NCI-H2107 treated with DMSO at 0.1 percent for 48 hours (cell line): ENCODE data around the gene CSH1.
"Not testable (repeated sequence)": the region's sequence is repeated elsewhere in the genome, so short reads cannot be mapped to it uniquely, and the experiment has no call there.

ENCODE experiments used
- DNase-seq: peaks from one replicate; lab custom pipeline; 2025; ENCODE audit not compliant: unreplicated experiment; lab: John Stamatoyannopoulos, UW

The CSH1 gene

DNA sequence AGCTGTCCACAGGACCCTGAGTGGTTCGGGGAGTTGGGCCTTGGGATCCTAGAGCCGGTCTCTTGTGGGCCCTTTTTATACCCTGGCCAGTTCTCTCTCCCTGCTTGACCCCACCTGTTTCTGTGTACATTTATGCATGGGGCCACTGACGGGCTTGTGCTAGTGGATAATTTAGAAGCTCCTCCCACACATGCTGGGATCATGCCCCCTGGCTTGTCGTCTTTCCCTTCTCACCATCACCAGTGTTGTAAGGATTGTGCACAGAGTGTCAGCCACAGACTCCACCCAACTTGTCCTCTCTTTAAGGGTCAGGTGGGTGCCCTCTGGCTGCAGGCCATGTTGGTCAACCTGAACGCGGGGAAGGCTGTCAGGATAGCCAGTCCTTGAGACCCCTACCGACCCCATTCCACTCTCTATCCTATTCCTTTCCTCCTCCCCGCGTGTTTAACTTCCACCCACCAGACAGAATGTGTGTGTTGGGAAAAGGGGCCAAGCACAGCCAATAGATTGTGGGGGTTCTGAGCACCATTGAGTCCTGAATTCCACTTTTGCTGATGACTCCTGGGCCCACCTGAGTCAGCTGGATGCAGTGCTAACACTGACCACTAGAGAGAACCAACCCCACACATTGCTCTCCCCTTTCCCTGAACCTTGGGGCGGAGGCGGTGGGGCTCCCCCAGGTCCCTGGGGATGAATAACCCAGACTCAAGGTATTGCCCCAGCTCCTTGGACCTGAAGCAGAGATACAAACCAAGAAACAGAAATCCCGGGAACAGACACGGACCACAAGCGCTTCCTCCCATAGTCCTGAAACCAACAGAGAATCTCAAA is at the start of gene CSH1:
Gene CSH1 (minus strand): TSS at position 51 of the 831 bp plus-strand sequence. CDS start 63 bp downstream, outside the sequence.
- not testable (repeated sequence) for DNase-seq

DNA sequence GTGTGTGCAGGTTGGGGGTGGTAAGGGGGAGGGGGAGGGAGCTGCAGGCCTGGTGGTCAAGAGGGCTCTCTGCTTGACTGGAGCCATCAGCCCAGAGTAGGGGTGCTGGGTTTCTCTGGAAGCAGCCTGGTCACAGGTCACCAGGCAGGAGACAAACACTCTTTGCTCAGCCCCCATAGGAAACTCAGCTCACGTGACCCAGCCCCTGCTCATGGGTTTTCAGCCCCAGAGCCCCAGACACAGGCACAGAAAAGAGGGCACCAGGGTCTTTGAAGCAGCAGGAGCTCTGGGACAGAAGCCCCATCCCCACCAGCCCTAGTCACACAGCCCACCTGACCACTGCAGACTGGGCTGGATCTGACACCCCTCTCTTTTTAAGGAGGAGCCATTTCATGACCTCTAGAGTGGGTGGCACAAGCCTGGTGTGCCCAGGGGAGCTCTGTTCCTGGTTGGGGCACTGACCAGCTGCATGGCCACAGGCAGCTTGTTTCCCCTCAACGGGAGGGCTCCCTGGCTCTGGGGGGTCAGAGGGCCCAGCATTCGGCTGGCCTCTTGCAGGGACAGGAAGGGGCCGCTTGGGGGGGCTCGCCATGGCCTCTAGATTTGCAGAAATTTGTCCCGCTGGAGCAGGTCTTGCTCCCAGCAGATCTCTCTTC is 49.5 kb upstream of the CSH1 start:
- DNase-seq: no peak

DNA sequence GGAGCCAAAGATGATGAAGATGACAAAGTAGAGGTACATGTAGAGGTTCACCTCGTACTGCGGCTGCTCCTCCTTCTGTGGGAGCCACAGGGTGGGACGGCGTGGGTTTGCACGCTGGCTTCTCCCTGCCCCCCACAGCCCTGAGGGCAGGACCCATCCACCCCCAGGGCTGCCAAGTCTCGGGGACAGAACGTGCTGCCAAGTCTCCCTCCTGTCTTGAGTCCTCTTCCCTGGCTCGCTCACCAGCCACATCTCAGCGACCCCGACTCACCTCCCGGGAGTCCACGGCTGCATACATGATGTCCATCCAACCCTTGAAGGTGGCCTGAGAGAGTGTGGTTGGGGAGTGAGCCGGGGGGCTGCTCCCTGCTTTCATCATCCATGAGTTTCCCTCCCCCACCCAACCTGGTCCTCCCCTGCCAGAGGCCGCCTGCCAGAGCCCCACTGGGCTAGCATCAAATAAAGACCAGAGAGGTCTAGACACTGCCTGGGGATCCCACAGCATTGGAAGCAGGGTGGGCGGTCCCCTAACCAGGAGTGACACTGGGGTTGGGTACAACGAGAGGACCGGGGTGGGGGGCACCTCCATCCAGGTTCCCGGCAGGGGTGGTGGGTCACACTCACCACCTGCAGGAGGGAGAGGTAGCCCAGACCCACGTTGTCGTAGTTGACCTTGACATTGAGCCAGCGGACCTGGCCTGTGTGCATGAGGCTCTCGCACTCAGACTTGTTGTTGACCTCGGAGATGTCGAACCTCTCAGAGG is 48.5 kb upstream of the CSH1 start:
- no peak for DNase-seq

DNA sequence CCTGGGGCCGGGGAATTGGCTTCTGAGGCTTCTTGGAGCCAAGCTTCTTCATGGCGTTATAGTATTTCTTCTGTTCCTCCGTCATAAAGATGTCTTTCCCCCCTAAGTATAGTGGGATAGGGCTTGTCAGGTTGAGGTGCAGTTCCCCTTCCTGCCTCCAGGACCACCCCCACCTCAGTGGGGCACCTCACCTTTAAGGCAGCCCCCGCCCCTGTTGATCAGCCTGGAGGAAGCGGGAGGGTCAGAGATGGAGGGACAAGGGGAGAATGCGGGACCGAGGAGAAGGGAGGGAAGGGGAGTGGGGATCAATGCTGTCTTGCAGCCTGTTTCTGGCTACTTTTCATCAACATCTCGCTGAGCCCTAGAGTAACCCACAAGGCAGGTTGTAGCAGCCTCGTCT is 47.4 kb upstream of the CSH1 start:
- DNase-seq: no peak

DNA sequence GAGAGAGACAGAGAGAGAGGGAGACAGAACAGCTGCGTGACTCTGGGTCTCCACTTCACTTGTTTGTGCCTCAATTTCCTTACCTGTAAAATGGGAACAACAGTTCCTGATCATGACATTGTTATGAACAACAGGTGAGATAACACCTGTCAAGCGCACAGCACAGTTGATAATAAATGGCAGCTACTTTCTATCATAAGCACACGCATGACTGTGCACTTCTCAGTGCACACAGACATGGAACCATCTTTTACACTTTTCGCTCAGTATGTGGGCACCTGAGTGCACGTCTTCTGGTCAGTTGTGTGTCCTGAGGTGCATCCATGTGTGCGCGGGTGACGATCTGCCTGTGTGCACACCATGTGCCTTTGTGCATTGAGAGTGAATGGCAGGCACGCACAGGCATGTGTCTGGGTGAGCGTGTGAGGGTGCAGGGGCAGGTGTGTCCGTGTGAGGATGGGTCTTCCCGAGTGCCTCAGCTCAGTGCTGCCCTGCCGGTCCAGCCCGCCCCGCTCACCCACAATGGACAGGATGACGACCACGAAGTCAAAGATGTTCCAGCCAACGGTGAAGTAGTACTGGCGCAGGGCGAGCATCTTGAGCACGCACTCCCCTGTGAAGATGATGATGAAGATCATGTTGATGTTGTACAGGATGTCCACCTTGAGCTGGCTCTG is 46.1 kb upstream of the CSH1 start:
- no peak for DNase-seq

DNA sequence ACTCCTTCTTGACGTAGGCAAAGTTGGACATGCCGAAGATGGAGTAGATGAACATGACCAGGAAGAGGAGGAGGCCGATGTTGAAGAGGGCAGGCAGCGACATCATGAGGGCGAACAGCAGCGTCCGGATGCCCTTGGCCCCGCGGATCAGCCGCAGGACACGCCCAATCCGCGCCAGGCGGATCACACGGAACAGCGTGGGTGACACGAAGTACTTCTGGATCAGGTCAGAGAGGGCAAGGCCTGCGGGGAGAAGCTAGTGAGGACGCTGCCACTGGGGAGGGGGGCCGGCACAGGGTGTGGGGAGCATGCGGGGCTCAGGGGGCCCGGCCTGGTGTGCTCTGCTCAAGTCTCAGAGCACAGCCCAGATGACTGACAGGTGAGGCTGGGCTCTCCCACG is 45.4 kb upstream of the CSH1 start:
- no peak for DNase-seq

DNA sequence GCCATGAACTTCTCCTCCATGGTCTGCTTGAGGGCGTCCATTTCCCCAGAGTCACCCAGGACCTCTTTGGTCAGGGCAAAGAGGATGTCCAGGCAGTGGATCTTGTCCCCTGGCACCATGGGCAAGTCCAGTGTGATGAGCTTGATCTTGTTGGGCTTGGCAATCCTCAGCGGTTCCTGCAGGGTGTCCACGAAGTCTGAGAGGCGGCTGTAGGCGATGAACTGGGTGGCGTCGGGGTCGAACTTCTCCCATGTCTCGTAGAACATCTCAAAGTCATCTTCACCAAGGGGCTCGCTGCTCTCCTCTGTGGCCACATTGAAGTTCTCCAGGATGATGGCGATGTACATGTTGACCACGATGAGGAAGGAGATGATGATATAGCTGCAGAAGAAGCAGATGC is 44.8 kb upstream of the CSH1 start:
- DNase-seq: no peak

DNA sequence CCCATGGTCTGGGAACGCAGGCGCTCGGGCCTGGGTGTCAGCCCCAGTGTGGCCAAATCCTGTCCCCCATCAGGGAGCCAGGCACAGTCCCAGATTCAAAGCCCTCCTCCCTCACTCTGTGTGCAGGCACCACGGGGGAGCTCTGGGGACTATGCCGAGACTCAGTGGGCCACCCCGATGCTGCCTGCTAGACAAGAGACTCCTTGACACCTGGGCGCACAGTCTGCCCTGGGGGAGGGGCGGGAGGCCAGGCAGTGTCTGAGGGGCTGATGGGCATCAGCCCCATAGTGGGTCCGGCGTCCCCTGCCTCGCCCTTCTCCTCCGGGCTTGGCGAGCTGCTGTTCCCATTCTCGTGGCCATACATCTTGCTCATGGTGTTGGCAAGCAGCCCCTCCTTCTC is 44.2 kb upstream of the CSH1 start:
- DNase-seq: no peak

DNA sequence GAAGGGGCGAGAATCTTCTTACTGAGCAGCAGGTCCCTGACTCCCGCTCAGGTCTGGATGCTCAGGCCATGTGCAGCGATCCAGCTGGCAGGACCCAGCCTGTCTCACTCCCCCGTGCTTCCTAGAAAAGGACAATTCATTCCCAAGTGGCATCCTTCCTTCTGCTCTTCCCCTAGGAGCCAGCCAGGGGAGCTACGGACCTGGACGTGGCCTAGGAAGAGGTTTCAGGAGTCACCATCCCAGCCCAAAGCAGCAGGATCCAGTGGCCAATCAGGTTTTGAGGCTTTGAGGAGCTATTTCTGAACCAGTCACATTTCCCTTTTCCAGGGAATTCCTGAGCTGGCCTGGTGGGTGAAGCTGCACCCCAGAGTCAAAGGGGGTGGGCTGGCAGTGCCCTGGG is 43.5 kb upstream of the CSH1 start:
- DNase-seq: no peak

DNA sequence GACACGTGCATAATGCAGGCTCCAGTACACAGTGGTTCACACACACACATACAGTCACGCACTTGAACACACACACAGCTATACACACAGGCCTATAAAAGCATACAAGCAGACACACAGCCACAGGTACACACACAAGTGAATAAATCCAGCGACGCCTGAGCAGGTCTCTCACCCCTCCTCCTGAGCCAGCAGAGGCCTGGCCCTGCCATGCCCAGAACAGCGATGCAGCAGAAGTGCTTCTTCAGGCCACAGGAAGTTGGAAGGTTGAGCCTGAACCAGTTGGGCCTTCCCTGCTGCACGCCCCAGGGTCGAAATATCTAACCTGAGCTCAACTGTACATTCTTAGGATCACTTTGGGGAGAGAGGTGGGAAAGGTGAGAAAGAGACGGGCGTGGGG is 43.0 kb upstream of the CSH1 start:
- no peak for DNase-seq

DNA sequence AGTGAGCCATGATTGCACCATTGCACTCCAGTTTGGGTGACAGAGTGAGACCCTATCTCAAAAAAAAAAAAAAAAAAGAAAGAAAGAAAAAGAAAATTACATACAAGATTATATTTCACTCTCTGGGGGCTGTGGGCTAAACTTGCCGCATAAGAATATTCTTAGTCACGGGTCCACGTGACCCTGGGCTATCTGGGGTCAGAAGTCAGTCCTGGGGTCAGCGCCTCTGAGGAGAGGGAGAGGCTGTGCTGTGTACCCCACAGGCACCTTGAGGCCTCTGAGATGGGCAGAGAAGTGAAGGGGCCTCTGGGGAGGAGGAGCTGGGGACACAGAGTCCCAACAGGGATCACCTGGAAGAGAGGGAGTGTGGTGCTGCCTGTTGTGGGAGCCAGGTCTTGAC is 41.5 kb upstream of the CSH1 start:
- DNase-seq: no peak

DNA sequence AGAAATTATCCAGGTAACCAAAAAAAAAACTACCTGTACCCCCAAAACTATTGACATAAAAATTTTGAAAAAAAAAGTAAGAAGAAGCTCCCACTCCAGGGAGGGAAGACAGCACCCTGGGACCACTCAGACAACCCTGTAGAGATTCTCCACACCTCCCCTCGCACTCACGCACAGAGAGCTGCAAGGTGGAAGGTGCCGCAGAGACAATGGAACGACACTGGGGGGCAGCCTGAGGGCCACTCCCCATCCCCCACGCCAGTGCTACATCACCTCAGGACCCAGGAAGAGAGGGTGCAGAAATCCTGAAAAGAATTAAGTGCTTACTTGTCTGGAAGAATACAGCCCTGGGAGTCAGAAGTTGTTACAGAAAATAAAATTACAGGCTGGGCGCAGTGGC is 40.9 kb upstream of the CSH1 start:
- DNase-seq: no peak

DNA sequence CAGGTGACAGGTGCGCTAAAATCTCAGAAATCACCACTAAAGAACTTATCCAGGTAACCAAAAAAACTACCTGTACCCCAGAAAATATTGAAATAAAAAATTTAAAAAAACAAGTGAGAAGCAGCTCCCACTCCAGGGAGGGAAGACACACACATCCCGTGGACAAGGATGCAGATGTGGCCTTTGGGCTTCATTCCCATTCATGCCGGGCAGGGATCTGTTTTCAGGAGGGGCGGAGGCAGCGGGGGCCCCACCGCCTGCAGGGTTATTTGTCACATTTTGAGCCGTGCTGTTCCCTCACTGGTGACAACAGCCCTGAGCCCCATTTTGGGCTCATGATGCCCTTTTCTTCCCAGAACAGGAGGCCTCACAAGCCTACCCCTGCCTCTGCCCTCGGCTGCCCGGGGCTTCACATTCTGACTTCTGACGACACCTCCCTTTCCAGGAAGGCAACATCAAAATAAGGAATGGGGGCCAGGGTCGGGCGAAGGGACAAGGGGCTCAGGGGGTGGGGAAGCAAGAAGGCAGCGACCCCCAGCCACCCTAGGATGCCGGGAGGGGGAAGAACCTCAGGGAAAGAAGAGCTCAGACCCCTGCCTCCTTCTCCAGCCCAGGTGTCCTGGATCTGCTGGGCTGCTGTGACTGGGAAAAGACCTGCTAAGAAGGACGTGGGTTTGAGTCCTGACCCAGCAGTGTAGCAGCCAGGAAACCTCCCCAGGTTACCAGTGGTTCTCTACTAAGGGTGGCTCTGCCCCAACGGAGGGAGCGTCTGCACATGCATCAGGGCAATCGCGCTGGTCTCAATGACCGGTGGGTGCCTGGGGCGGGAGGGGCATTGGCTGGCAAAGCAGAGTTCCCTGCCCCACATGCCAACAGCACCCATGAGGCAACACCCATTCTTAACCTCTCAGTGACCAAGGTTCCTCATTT is 38.1 kb upstream of the CSH1 start:
- DNase-seq: no peak

DNA sequence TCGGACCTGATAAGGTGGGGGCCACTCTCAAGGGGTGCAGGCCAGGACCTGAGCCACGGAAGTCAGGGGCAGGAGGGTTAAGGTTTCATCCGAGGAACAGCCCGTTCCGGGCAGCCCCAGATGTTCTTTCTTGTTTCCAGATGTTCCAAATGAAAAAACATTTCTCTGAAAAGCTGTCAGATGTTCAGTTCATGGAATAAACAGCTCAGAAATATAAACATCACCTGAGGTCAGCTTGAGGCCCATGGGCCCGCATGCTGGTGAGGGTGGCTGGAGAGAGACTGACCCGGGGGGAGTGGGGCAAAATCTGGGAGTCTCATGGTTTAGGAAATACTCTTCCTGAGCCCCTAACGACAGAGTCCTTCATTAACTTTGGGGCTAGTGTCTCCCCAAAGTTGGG is 37.2 kb upstream of the CSH1 start:
- no peak for DNase-seq

DNA sequence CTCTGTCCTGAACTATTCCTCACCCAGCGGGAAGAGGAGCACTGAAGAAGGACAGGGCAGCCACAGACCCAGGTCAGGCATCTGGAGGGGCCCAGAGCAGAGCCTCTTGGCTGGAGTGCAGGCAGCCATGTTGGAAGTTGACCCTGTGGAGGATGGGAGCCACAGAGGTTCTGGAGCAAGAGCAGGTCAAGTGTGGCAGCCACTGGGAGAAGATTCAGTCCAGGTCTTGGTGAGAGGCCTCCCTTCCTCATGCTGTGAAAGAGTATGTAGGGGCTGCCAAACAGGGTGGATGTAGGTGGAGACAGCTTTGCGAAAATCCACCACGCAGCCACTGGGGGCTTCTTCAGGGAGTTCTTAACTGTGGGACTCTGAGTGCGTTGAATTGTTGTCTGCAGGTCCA is 36.3 kb upstream of the CSH1 start:
- DNase-seq: no peak

DNA sequence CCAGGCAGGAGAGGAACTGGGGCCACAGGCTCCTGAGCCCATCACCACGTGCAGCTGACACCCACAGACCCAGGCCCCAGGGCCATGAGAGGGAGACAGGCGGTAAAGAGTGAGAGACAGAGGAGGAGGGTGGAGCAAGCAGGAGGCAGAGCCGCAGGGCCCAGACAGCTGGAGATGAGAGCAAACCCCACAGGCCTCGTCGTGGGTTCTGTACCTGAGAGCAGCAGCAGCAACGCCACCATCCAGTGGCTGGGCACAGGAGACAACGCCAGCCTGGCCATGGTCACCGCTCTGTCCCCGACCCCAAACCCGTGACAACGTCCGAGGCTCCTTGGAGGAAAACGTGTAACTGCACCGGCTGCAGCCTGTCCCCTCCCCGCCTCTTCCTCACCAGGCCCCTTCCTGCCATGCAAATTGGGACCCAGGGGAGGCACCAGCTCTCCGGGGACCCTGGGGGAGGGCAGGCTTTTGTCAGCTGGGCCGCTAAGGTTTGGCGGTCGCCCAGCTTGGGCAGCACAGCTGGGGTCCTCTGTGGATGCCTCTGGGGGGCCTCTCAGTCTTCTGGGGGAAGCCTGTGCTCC is 35.7 kb upstream of the CSH1 start, which contains the start of gene CD79B:
Gene CD79B (minus strand): TSS at position 351 of the 581 bp plus-strand sequence. CDS start 70 bp downstream, at position 281.
- DNase-seq: no peak

DNA sequence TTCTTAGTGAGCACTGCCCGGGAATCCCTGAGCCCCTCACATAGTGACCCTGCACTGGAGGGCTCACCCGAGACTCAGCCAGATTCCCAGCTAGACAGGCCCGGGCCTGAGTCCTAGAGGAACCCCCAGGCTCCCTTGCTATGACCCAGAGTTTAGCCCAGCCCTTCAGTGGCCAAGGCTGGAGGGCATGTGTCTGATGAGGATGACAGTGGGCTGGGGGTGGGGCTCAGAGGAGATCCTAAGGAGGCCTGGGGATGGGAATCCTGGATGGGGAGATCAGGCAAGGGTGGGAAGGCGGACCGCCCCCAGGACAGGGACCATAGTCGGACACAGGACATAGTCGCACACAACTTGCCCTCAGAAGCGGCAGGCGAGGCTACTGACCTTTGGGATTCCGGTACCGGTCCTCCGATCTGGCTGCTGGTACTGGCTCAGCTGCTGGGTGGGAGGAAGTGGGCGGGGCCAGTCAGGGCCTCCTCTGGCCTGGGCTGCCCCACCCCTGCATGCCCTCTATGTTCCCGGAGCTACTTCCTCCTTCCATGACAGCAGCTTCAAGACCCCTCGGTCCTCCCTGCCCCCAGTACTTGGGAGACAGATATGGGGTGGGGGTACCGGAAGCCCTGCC is 34.7 kb upstream of the CSH1 start:
- no peak for DNase-seq

DNA sequence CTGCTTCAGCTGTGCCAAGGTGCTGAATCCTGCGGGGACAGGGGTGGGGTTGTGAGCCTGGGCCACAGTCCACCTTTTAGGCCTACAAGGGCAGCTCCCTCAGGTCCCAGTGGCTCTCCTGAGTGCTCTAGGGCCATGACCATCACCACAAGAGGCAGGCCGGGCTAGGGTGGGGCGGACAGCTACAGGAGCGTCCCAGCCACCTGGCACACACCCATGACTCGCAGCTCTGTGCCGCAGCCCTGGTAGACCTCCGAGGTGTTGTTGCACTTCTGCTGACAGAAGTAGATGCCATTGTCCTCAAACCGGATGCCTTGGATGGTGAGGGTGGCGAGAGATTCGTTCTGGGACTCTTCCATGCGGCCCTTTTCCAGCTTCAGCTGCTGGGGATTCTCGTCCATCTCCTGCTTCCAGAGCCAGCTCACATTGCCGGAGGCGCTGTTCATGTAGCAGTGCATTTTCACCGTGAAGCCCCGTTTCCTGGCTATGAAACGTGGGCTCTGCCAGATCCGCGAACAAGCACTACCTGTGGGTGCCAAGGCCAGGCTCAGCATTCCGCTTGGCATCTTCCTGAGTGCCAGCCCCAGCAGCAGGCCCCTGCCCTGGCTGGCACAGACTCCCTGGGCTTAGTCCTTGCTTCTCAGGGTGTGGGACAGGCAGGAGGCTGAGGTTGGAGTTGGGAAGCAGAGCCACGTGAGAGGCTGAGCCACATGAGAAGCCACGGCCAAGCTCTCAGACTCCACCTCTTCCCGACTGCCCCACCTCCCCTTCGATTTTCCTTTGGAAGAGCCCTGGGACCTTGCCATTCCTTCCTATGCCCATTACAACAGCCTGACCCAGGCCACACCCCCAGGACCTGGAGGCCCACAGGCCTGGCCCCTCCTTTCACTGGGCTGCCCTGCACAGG is 33.7 kb upstream of the CSH1 start:
- DNase-seq: no peak
